HG03097 (cell line): Measurements from ENCODE around the gene STK31.
"Not testable (repeated sequence)": the region's sequence is repeated elsewhere in the genome, so short reads cannot be mapped to it uniquely, and the experiment has no call there.

Experiments
- ATAC-seq: cut with Tn5 transposase; IDR thresholded peaks from one replicate; pipeline ENCODE4 v1.9.1; 2021; ENCODE audit not compliant: unreplicated experiment, low FRiP score

Gene STK31

DNA sequence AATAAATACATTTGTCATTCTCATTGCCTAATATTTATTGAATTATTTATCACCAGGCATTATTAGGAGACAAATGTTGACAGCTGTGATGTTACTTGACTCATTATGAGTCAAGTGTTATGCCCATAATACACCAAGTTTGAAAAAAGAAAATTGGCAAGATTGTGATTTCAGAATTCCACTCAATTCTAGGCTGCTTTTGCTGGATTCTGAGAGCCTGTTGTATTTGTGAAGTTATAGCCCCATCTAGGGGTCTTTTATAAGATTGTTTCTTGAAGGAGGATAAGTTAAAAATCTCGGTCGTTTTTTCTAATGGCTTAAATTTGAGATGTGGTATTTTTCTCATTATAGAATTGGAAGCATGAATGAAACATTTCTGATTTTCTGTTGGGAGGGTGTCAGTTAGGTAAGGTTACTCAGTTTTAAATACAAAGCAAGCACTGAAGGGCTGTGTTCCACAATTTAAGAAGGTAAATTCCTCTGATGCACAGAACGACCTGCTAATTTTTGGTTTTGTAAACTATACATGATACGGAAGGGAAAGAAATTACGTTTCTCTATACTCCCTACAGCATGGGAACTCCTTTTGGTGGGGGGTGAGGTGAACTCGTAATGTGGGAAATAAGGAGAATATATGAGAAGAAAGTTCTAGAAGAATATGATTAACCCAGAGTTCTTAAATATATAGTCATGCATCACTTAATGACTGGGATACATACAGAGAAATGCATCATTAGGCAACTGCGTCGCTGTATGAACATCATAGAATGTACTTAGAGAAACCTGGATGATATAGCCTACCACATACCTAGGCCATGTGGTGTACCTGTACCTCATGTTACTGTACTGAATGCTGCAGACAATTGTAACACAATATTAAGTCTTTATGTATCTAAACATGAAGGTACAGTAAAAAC is 2.6 kb downstream of the STK31 start:
- ATAC-seq = no peak

DNA sequence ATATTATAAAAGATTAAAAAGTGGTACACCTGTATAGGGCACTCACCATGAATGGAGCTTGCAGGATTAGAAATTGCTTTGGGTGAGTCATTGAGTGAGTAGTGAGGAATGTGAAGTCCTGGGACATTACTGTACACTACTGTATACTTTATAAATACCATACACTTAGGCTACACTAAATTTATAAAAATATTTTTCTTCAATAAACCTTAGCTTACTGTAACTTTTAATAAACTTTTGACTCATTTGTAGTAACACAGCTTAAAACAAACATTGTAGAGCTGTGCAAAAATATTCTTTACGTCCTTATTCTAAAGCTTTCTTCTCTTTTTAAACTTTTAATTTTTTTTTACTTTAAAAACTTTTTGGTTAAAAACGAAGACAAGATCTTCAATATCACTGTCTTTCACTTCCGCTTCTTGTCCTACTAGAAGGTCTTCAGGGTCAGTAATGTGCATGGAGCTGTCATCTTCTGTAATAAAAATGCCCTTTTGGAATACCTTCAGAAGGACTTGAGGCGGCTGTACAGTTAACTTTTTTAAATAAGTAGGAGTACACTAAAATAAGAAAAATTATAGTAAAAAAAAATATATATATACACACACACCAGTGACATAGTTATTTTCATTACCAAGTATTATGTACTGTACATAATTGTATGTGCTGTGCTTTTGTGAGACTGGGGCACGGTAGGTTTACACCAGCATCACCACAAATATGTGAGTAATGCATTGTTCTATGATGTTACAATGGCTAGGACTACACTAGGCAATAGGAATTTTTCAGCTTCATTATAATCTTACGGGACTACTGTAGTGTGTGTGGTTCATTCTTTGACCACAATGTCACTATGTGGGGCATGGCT is 3.5 kb downstream of the STK31 start:
- no peak for ATAC-seq

GRCh38 chr7:23714150-23714464 is 4.1 kb downstream of the STK31 start:
- no peak for ATAC-seq

DNA sequence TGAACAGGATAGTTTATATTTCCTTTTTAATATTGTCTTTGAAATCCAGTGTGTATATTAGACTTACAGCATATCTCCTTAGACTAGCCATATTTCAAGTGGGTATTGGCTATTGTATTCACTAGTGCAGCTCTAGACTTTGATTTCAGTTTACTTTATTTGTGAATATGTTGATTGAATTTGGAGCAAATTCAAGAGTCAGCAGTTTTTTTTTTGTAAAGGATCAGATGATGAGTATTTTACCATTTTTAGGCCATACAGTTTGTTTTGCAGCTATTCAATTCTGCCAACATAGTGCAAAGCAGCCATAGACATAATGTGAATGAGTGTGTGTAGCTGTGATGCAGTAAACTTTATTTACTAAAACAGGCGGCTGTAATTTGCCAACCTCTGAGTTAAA is 4.6 kb downstream of the STK31 start:
- ATAC-seq = no peak

GRCh38 chr7:23715099-23715498 is 5.1 kb downstream of the STK31 start:
- ATAC-seq = no peak

- no peak for ATAC-seq
Measured at GRCh38 chr7:23717788-23718187, 7.8 kb downstream of the STK31 start.

GRCh38 chr7:23721456-23721855 is 11.4 kb downstream of the STK31 start:
- no peak for ATAC-seq

DNA sequence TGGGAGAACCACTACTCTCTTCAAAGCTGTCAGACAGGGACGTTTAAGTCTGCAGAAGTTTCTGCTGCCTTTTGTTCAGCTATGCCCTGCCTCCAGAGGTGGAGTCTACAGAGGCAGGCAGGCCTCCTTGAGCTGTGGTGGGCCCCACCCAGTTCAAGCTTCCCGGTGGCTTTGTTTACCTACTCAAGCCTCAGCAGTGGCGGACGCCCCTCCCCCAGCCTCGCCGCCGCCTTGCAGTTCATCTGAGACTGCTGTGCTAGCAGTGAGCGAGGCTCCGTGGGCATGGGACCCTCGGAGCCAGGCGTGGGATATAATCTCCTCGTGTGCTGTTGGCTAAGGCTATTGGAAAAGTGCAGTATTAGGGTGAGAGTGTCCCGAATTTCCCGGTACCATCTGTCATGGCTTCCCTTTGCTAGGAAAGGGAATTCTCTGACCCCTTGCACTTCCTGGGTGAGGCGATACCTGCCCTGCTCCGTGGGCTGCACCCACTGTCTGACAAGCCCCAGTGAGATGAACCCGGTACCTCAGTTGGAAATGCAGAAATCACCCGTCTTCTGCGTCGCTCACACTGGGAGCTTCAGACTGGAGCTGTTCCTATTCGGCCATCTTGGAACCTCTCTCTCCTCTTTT is 12.7 kb downstream of the STK31 start:
- ATAC-seq = not testable (repeated sequence)

DNA sequence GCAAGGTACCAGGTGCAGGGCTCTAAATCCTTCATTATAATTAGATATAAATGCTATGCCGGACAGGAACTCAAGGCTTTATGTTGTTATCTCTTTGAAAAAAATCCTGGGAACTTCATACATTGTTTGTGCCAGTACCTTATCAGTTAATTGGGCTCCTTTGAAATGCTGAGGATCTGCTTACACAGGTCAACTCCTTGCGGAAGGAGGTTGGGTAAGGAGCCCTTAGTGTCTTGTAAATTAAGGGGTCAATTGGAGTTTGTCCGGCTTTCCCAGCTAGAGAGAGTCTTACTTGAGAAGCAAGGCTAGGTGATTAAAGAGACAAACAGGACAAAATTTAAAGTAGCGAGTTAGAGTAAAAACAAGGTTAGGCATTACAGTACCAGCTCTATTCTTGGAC is 14.1 kb downstream of the STK31 start:
- not testable (repeated sequence) for ATAC-seq

GRCh38 chr7:23742051-23742450 is 32.0 kb downstream of the STK31 start:
- no peak for ATAC-seq

DNA sequence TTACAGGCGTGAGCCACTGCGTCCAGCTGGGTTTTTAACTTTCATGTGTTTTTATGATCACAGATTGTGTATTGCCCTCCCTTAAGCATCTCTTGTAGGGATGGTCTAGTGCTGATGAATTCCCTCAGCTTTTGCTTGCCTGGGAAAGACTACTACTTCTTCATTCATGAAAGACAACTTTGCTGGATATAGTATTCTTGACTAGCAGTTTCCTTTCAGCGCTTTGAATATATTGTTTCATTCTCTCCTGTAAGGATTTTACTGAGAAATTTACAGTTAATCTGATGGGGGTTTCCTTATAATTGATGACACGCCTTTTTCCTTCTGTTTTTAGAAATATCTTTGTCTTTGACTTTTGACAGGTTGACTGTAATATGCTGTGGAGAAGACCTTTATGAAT is 33.2 kb downstream of the STK31 start:
- ATAC-seq = no peak

DNA sequence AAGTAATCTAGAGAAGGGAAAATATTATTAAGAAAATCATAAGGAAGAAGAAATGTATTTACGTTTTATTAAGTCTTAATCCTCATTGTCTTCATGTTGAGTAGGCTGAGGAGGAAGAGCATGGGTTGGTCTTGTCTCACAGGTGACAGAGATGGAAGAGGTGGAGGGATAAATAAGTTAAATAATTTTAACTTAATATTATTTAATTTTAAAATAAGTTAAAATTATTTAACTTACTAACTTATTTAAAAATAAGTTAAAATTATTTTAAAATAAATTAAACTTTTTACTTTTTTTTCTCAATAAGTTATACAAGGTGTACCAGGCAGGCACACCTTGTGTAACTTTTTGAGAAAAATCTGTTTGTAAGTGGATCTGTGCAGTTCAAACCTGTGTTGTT is 36.6 kb downstream of the STK31 start:
- ATAC-seq = no peak

- ATAC-seq = no peak
Measured at GRCh38 chr7:23751852-23752251, 41.8 kb downstream of the STK31 start.

DNA sequence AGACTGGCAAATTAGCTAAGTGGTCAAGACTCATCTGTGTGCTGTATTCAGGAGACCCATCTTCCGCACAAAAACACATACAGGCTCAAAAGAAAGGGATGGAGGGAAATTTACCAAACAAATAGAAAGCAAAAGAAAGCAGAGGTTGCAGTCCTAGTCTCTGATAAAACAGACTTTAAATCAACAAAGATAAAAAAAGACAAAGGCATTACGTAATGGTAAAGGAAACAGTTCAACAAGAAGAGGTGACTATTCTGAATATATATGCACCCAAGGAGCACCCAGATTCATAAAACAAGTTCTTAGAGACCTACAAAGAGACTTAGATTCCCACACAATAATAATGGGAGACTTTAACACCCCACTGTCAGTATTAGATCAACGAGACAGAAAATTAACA is 48.8 kb downstream of the STK31 start:
- ATAC-seq = not testable (repeated sequence)

DNA sequence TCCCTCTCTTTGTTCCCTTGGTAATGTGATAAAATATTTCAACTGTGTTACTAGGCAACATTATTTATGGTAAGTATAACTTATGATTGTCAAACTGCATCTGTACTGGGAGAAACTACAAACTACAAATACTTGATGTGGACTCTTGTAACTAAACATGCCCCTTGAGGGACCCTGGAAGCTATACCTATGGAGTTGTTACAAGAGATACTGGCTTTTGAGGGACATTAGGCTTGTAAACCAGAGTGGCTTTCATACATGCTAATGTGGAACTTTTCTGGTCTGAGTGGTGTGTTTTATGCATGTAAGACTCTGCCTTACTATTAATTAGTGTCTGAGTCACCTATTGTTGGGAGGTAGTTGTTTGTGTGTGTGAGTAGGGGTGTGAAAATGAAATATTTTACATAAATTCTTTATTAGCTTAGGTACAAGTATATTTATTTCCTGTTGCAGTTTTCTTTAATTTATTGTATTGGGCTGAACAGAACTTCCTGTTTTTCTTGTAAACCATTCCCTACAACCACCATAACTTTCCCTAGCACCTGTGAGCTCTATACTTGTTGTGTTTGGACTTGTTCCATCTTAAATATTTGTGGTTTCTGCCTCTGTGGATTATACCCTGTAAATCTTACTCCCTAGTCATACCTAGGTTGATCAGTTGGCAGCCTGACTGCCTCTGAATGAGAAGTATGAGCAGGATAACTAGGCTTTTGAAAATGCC is 49.8 kb downstream of the STK31 start:
- ATAC-seq = no peak

DNA sequence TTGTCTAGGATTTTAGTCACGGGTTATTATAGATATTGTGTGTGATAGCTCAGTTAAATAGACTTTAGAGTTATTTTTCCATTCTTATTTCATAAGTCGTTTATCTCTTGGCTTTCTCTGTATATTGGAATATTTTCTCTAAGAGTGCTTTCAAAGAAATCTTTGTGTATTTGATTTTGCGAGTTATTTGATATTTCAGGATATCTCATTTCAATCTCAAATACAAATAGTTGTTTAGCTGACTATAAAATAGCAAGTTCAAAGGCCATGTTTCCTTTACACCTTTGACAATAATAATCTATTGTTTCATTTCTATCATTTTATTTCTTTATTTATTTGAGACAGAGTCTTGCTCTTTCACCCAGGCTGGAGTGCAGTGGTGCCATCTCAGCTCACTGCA is 55.9 kb downstream of the STK31 start:
- no peak for ATAC-seq

GRCh38 chr7:23767514-23767913 is 57.5 kb downstream of the STK31 start:
- ATAC-seq = no peak

- ATAC-seq = no peak
Measured at GRCh38 chr7:23768022-23768421, 58.0 kb downstream of the STK31 start.

DNA sequence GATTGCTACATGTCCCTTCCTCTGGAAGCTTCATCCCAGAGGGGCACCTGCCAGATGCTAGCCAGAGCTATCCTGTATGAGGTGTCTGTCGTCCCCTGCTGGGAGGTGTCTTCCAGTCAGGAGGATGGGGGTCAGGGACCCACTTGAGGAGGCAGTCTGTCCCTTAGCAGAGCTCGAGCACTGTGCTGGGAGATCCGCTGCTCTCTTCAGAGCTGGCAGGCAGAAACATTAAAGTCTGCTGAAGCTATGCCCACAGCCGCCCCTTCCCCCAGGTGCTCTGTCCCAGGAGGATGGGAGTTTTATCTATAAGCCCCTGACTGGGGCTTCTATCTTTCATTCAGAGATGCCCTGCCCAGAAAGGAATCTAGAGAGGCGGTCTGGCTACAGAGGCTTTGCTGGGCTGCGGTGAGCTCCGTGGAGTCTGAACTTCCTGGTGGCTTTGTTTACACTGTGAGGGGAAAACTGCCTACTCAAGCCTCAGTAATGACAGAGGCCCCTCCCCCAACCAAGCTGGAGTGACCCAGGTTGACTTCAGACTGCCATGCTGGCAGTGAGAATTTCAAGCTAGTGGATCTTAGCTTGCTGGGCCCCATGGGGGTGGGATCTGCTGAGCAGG is 69.3 kb downstream of the STK31 start:
- ATAC-seq = not testable (repeated sequence)

GRCh38 chr7:23783115-23783514 is 73.1 kb downstream of the STK31 start:
- ATAC-seq = no peak
